Stimulated activated CD4-positive, alpha-beta T cell treated with anti-CD3 and anti-CD28 coated beads, Interleukin-12 subunit alpha, Interleukin-12 subunit beta, amount 100 ng/mL, for 4 hours (primary cell): ENCODE results near the gene LARGE1.

Experiments used
- DNase-seq: peaks from one replicate; pipeline ENCODE4 v3.0.0-alpha.2; 2020

The LARGE1 gene

GRCh38 chr22:33648478-33648877 is 271.8 kb downstream of the LARGE1 start:
- DNase-seq = no peak

- no peak for DNase-seq
These were observed 279.4 kb downstream of the LARGE1 start for GRCh38 chr22:33640900-33641299.

GRCh38 chr22:33639588-33640254 is 280.6 kb downstream of the LARGE1 start:
- no peak for DNase-seq

- DNase-seq = no peak
These were observed 284.5 kb downstream of the LARGE1 start for GRCh38 chr22:33635766-33636165.

GRCh38 chr22:33631777-33632176 is 288.5 kb downstream of the LARGE1 start:
- no peak for DNase-seq

GRCh38 chr22:33625959-33626358 is 294.3 kb downstream of the LARGE1 start:
- no peak for DNase-seq

- DNase-seq = no peak
These were observed 300.2 kb downstream of the LARGE1 start for GRCh38 chr22:33620085-33620484.

GRCh38 chr22:33606504-33606903 is 313.8 kb downstream of the LARGE1 start:
- no peak for DNase-seq

GRCh38 chr22:33605666-33606065 is 314.6 kb downstream of the LARGE1 start:
- DNase-seq = no peak

GRCh38 chr22:33605221-33605620 is 315.1 kb downstream of the LARGE1 start:
- DNase-seq = no peak

- DNase-seq = no peak
These were observed 319.2 kb downstream of the LARGE1 start for GRCh38 chr22:33601062-33601461.

- DNase-seq = no peak
These were observed 319.7 kb downstream of the LARGE1 start for GRCh38 chr22:33600595-33600994.

GRCh38 chr22:33600113-33600512 is 320.2 kb downstream of the LARGE1 start:
- DNase-seq = no peak

- no peak for DNase-seq
These were observed 320.7 kb downstream of the LARGE1 start for GRCh38 chr22:33599596-33599995.

GRCh38 chr22:33598821-33599220 is 321.5 kb downstream of the LARGE1 start:
- no peak for DNase-seq

GRCh38 chr22:33597274-33597985 is 322.8 kb downstream of the LARGE1 start:
- no peak for DNase-seq

GRCh38 chr22:33593818-33594217 is 326.5 kb downstream of the LARGE1 start:
- DNase-seq = no peak

- no peak for DNase-seq
These were observed 328.3 kb downstream of the LARGE1 start for GRCh38 chr22:33591946-33592345.

- no peak for DNase-seq
These were observed 331.0 kb downstream of the LARGE1 start for GRCh38 chr22:33589297-33589696.

- DNase-seq = no peak
These were observed 331.4 kb downstream of the LARGE1 start for GRCh38 chr22:33588860-33589259.

GRCh38 chr22:33584152-33584551 is 336.1 kb downstream of the LARGE1 start:
- no peak for DNase-seq

- no peak for DNase-seq
These were observed 337.4 kb downstream of the LARGE1 start for GRCh38 chr22:33582822-33583400.

- DNase-seq = no peak
These were observed 340.0 kb downstream of the LARGE1 start for GRCh38 chr22:33580310-33580709.

GRCh38 chr22:33579448-33580093 is 340.7 kb downstream of the LARGE1 start:
- DNase-seq = no peak
